ENCODE measurements around the gene PPP4R3A. TPM values are rescaled to one million over a fixed set of nuclear protein-coding genes. Genes with fewer than 3 reads are reported as not detected.
"Not testable (repeated sequence)": the region's sequence is repeated elsewhere in the genome, so short reads cannot be mapped to it uniquely, and the experiment has no call there.

The PPP4R3A gene
- total and polyA plus RNA-seq, 9 donors = 54.5 to 76.0 (median 69.0) TPM

DNA sequence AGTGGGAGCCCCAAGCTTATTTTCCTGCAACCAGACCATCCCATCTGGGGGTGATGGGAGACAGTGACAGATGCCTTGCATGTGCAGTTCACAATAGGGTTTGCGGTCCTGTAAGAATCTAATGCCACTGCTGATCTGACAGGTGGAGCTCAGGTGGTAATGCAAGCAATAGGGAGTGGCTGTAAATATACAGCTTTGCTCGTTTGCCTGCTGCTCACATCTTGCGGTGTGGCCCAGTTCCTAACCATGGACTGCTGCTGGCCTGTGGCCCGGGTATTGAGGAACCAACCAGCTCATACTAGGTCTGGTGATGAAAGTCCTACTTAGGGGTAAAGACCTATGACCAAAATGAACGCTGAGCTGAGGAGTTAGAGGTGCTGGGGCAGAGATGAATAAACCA lies 56.4 kb downstream of the PPP4R3A start:
- no peak overlapping the region for H3K27ac ChIP-seq (ENCODE audit: low read length)
- H3K9me3 ChIP-seq (replicated peaks; ENCODE audit: control insufficient read depth, low read depth, low read length) = no peaks in the 10 kb centered on the region
- DNase-seq = no peak
- H3K4me3 ChIP-seq (ENCODE audit: low read length) = no peak overlapping the region
- WGBS (ENCODE audit: insufficient coverage) = 63% methylated on average over 4 of the region's 5 CpGs
- H3K4me1 ChIP-seq (ENCODE audit: control insufficient read depth, insufficient read depth, low read length) = no peaks in the 10 kb centered on the region
- no peaks in the 10 kb centered on the region for H3K27me3 ChIP-seq (ENCODE audit: control insufficient read depth, insufficient read depth, low read length)
- peaks cover 18% of the 10 kb centered on the region for H3K36me3 ChIP-seq (ENCODE audit: control insufficient read depth, insufficient read depth, low read length)

DNA sequence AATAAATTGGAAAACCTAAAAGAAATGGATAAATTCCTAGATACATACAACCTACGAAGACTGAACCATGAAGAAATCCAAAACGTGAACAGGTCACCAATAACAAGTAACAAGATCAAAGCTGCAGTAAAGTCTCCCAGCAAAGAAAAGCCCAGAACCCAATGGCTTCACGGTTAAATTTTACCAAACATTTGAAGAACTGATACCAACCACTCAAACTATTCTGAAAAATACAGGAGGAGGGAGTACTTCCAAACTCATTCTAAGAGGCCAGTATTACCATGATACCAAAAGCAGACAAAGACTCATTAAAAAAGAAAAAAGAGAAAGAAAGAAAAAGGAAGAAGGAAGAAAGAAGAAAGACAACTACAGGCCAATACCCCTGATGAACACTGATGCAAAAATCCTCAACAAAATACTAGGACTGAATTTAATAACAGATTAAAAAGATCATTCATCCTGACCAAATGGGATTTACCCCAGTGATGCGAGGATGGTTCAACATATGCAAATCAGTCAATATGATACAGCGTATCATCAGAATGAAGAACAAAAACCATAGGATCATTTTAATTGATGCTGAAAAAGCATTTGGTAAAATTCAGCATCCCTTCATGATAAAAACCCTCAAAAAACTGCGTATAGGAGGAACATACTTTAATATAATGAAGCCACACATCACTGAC lies 65.6 kb downstream of the PPP4R3A start:
- H3K4me1 ChIP-seq (ENCODE audit: control insufficient read depth, insufficient read depth, low read length) = no peaks in the 10 kb centered on the region
- WGBS (ENCODE audit: insufficient coverage) = no CpG with 5 or more reads among the region's 6 CpGs

DNA sequence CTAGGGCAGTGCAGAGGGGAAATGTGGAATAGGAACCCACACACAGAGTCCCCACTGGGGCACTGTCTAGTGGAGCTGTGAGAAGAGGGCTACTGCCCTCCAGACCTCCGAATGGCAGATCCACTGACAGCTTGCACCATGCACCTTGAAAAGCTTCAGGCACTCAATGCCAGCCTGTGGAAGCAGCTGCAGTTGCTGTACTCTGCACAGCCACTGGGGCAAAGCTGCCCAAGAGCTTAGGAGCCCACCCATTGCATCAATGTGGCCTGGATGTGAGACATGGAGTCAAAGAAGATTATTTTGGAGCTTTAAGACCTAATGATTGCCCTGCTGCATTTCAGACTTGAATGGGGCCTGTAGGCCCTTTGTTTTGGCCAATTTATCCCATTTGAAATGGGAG lies 70.8 kb downstream of the PPP4R3A start:
- DNase-seq = no peak
- Histone ChIP-seq H3K27me3 (ENCODE audit: control insufficient read depth, insufficient read depth, low read length) (no peaks in the 10 kb centered on the region), H3K4me1 (ENCODE audit: control insufficient read depth, insufficient read depth, low read length) (no peaks in the 10 kb centered on the region), H3K9me3 (replicated peaks; ENCODE audit: control insufficient read depth, low read depth, low read length) (no peaks in the 10 kb centered on the region), H3K36me3 (ENCODE audit: control insufficient read depth, insufficient read depth, low read length) (no peaks in the 10 kb centered on the region), H3K4me3 (ENCODE audit: low read length) (no peak overlapping the region), H3K27ac (ENCODE audit: low read length) (no peak overlapping the region)
- WGBS (ENCODE audit: insufficient coverage) = 88% methylated on average over 1 of the region's 1 CpG

More for the DNA sequence above, 65.6 kb downstream of the PPP4R3A start:
- Histone ChIP-seq H3K36me3 (ENCODE audit: control insufficient read depth, insufficient read depth, low read length) (no peaks in the 10 kb centered on the region), H3K27ac (ENCODE audit: low read length) (no peak overlapping the region), H3K4me3 (ENCODE audit: low read length) (no peak overlapping the region), H3K27me3 (ENCODE audit: control insufficient read depth, insufficient read depth, low read length) (no peaks in the 10 kb centered on the region), H3K9me3 (replicated peaks; ENCODE audit: control insufficient read depth, low read depth, low read length) (no peaks in the 10 kb centered on the region)
- no peak for DNase-seq

- Histone ChIP-seq H3K36me3 (ENCODE audit: control insufficient read depth, insufficient read depth, low read length) (no peaks in the 10 kb centered on the region), H3K4me3 (ENCODE audit: low read length) (no peak overlapping the region), H3K27me3 (ENCODE audit: control insufficient read depth, insufficient read depth, low read length) (no peaks in the 10 kb centered on the region), H3K4me1 (ENCODE audit: control insufficient read depth, insufficient read depth, low read length) (no peaks in the 10 kb centered on the region), H3K9me3 (replicated peaks; ENCODE audit: control insufficient read depth, low read depth, low read length) (no peaks in the 10 kb centered on the region), H3K27ac (ENCODE audit: low read length) (no peak overlapping the region)
- DNase-seq = no peak
Observed at GRCh38 chr14:91438845-91439244, 71.3 kb downstream of the PPP4R3A start.

GRCh38 chr14:91436266-91436665 lies 73.8 kb downstream of the PPP4R3A start:
- H3K36me3 ChIP-seq (ENCODE audit: control insufficient read depth, insufficient read depth, low read length); H3K4me3 ChIP-seq (ENCODE audit: low read length); DNase-seq; H3K9me3 ChIP-seq (replicated peaks; ENCODE audit: control insufficient read depth, low read depth, low read length); H3K27ac ChIP-seq (ENCODE audit: low read length); H3K4me1 ChIP-seq (ENCODE audit: control insufficient read depth, insufficient read depth, low read length); H3K27me3 ChIP-seq (ENCODE audit: control insufficient read depth, insufficient read depth, low read length): not testable (repeated sequence)
- WGBS (ENCODE audit: insufficient coverage) = 87% methylated on average over 13 of the region's 16 CpGs

DNA sequence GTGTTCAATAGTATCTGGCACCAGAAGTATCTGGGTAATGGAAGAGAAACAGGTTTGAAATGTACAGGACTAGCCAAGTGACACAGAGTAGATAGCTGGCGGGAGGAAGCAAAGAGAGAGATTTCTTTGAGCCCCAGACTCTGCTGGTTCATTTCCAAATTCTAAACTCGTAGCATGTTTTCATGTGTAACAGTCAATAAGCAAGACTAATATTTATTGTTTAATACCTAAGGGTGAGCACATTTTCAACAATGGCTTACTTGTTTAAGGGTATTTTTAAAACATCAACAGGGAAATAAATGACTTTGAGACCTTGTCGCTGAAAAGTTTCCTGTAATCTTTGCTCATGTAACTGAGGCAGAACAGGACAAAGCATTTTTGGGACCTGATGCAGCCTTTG lies 80.7 kb downstream of the PPP4R3A start:
- H3K9me3 ChIP-seq (replicated peaks; ENCODE audit: control insufficient read depth, low read depth, low read length) = no peaks in the 10 kb centered on the region
- no peaks in the 10 kb centered on the region for H3K36me3 ChIP-seq (ENCODE audit: control insufficient read depth, insufficient read depth, low read length)
- WGBS (ENCODE audit: insufficient coverage) = 88% methylated on average over 1 of the region's 3 CpGs
- H3K4me3 ChIP-seq (ENCODE audit: low read length) = no peak overlapping the region
- no peaks in the 10 kb centered on the region for H3K27me3 ChIP-seq (ENCODE audit: control insufficient read depth, insufficient read depth, low read length)
- no peaks in the 10 kb centered on the region for H3K4me1 ChIP-seq (ENCODE audit: control insufficient read depth, insufficient read depth, low read length)
- no peak overlapping the region for H3K27ac ChIP-seq (ENCODE audit: low read length)
- no peak for DNase-seq

- not testable (repeated sequence) for H3K4me3 ChIP-seq (ENCODE audit: low read length); DNase-seq; H3K27ac ChIP-seq (ENCODE audit: low read length); H3K27me3 ChIP-seq (ENCODE audit: control insufficient read depth, insufficient read depth, low read length); H3K9me3 ChIP-seq (replicated peaks; ENCODE audit: control insufficient read depth, low read depth, low read length); H3K36me3 ChIP-seq (ENCODE audit: control insufficient read depth, insufficient read depth, low read length); H3K4me1 ChIP-seq (ENCODE audit: control insufficient read depth, insufficient read depth, low read length)
- no CpG with 5 or more reads among the region's 1 CpG for WGBS (ENCODE audit: insufficient coverage)
Observed at GRCh38 chr14:91428931-91429330, 81.2 kb downstream of the PPP4R3A start.

- H3K4me1 ChIP-seq (ENCODE audit: control insufficient read depth, insufficient read depth, low read length) = not testable (repeated sequence)
- 90% methylated on average over 2 of the region's 9 CpGs for WGBS (ENCODE audit: insufficient coverage)
Observed at GRCh38 chr14:91425531-91425944, 84.6 kb downstream of the PPP4R3A start.

DNA sequence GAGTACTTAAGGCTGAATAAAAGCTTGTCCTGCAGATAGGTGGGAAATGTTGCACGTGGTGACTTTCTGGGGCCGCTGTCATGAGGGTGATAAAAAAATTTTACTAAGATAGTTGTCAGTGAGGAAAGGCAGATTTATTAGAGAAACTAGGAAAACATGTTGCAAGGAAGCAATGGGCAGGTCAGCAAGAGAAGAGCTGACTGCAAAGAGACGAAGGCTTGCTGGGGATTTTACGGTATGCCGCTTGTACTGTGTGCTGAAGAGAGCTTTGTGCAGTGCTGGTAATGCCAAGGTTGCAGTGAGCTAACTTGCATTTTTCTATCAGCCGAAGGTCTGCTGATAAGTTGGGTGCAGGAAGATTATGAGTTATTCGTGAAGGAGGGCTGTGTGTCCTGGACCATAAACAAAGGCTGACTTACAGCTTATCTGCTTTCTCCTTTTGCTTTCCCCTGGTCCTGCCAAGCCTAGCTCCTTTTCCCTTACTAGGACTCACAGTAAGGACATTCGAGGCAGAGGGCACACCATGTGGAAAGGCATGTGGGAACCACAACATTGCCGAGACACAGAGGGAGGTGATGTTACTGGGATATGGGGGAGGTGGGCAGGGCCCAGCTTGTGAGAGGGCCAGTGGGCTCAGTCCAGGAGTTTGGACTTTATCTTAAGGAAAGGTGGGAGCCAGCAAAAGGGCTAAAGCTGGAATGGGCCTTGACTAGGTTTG lies 85.1 kb downstream of the PPP4R3A start:
- H3K36me3 ChIP-seq (ENCODE audit: control insufficient read depth, insufficient read depth, low read length) = no peaks in the 10 kb centered on the region
- 89% methylated on average over 7 of the region's 9 CpGs for WGBS (ENCODE audit: insufficient coverage)
- no peak for DNase-seq

More at GRCh38 chr14:91425531-91425944, 84.6 kb downstream of the PPP4R3A start:
- not testable (repeated sequence) for H3K27ac ChIP-seq (ENCODE audit: low read length); DNase-seq; H3K4me3 ChIP-seq (ENCODE audit: low read length); H3K27me3 ChIP-seq (ENCODE audit: control insufficient read depth, insufficient read depth, low read length); H3K36me3 ChIP-seq (ENCODE audit: control insufficient read depth, insufficient read depth, low read length); H3K9me3 ChIP-seq (replicated peaks; ENCODE audit: control insufficient read depth, low read depth, low read length)

GRCh38 chr14:91420686-91421085 lies 89.4 kb downstream of the PPP4R3A start:
- no peak for DNase-seq
- H3K9me3 ChIP-seq (replicated peaks; ENCODE audit: control insufficient read depth, low read depth, low read length) = no peaks in the 10 kb centered on the region
- peaks cover 21% of the 10 kb centered on the region for H3K27me3 ChIP-seq (ENCODE audit: control insufficient read depth, insufficient read depth, low read length)
- H3K36me3 ChIP-seq (ENCODE audit: control insufficient read depth, insufficient read depth, low read length) = no peaks in the 10 kb centered on the region
- H3K27ac ChIP-seq (ENCODE audit: low read length) = no peak overlapping the region
- no peak overlapping the region for H3K4me3 ChIP-seq (ENCODE audit: low read length)
- H3K4me1 ChIP-seq (ENCODE audit: control insufficient read depth, insufficient read depth, low read length) = peaks cover 16% of the 10 kb centered on the region
- WGBS (ENCODE audit: insufficient coverage) = 78% methylated on average over 1 of the region's 2 CpGs

More for the DNA sequence above, 85.1 kb downstream of the PPP4R3A start:
- Histone ChIP-seq H3K9me3 (replicated peaks; ENCODE audit: control insufficient read depth, low read depth, low read length) (no peaks in the 10 kb centered on the region), H3K27me3 (ENCODE audit: control insufficient read depth, insufficient read depth, low read length) (no peaks in the 10 kb centered on the region), H3K4me3 (ENCODE audit: low read length) (no peak overlapping the region), H3K27ac (ENCODE audit: low read length) (no peak overlapping the region), H3K4me1 (ENCODE audit: control insufficient read depth, insufficient read depth, low read length) (no peaks in the 10 kb centered on the region)

All from muscle of leg (tissue), 11 donors.